A673 (cell line): ENCODE measurements around the gene OR7C1. TPM values are rescaled to one million over a fixed set of nuclear protein-coding genes. Genes with fewer than 3 reads are reported as not detected.
"Not testable (repeated sequence)": the region's sequence is repeated elsewhere in the genome, so short reads cannot be mapped to it uniquely, and the experiment has no call there.

ENCODE experiments used
- BruUV-seq: library from RNA; stranded (reverse); fragments of 400-500 nt; replicated peaks from 2 replicates; lab custom pipeline; 2021; lab: Mats Ljungman, UMichigan
- CTCF ChIA-PET: fragments of 300-600 bp; sonication (Branson Sonifier 250); formaldehyde crosslinking; loops from one replicate; lab custom pipeline; 2022; ENCODE audit warnings: antibody characterized with exemption; lab: Charles Lee
- POLR2A ChIA-PET: fragments of 300-600 bp; sonication (Branson Sonifier 250); formaldehyde crosslinking; loops from one replicate; lab custom pipeline; 2022; ENCODE audit warnings: antibody characterized with exemption; ENCODE audit not compliant: low non-redundant PET; lab: Charles Lee
- DNase-seq: peaks from one replicate; pipeline ENCODE4 v3.0.0-alpha.2; 2015; ENCODE audit warnings: low spot score
- H3K27ac ChIP-seq: fragments of 200-600 bp; sonication (generic); 2 replicates; pipeline ENCODE4 v1.5.1; 2016; ENCODE audit warnings: mixed run types, low read depth, mild to moderate bottlenecking, mixed read lengths, antibody characterized with exemption, low read length; ENCODE audit not compliant: poor library complexity, severe bottlenecking
- H3K27me3 ChIP-seq: fragments of 200-600 bp; sonication (generic); replicated peaks from 2 replicates; pipeline ENCODE4 v1.6.1; 2017; ENCODE audit warnings: mixed run types, low read depth, mild to moderate bottlenecking, mixed read lengths, antibody characterized with exemption, low read length; ENCODE audit not compliant: insufficient read depth, poor library complexity
- H3K36me3 ChIP-seq: fragments of 200-600 bp; sonication (generic); 2 replicates; pipeline ENCODE4 v1.6.1; 2016; ENCODE audit warnings: mixed run types, mild to moderate bottlenecking, mixed read lengths, antibody characterized with exemption, low read length; ENCODE audit not compliant: insufficient read depth, poor library complexity, severe bottlenecking
- H3K4me1 ChIP-seq: fragments of 200-600 bp; sonication (generic); 2 replicates; pipeline ENCODE4 v1.6.1; 2017; ENCODE audit warnings: mixed run types, mild to moderate bottlenecking, mixed read lengths, antibody characterized with exemption, low read length; ENCODE audit not compliant: insufficient read depth, poor library complexity, severe bottlenecking
- H3K4me3 ChIP-seq: fragments of 200-600 bp; sonication (generic); 2 replicates; pipeline ENCODE4 v1.5.1; 2016; ENCODE audit warnings: low read depth, mixed run types, mild to moderate bottlenecking, mixed read lengths, low read length; ENCODE audit not compliant: poor library complexity, severe bottlenecking
- H3K9me3 ChIP-seq: fragments of 200-600 bp; sonication (generic); 2 replicates; pipeline ENCODE4 v1.6.1; 2016; ENCODE audit warnings: mixed run types, low read depth, mild to moderate bottlenecking, mixed read lengths, antibody characterized with exemption, low read length; ENCODE audit not compliant: poor library complexity, severe bottlenecking
- EZH2 ChIP-seq: fragments of 200-600 bp; sonication (generic); IDR thresholded peaks from 2 replicates; pipeline ENCODE4 v1.6.1; 2017; ENCODE audit warnings: borderline replicate concordance, low read depth, mild to moderate bottlenecking, mixed read lengths, antibody characterized with exemption, low read length; ENCODE audit not compliant: poor library complexity, severe bottlenecking
- intact Hi-C: fragments of 100-400 bp; cut with micrococcal nuclease; formaldehyde crosslinking; loops from one replicate; pipeline ENCODE4 v1.10.0; 2022; ENCODE audit not compliant: unreplicated experiment
- total RNA-seq: library from RNA; stranded (reverse); gene quantifications from 2 replicates; pipeline ENCODE4 v1.2.3, GENCODE V29; 2021
- TF ChIP-seq, protein P1 (sequence below): fragments of 300-800, 200-600 bp; sonication (generic); conservative IDR thresholded peaks from 2 replicates; pipeline ENCODE4 v1.5.1; 2017; ENCODE audit warnings: low read depth, mild to moderate bottlenecking, antibody characterized with exemption, low read length, moderate library complexity, mixed read lengths

Gene OR7C1
- total RNA-seq, 1 experiment from 2014 or later, result not detected

DNA sequence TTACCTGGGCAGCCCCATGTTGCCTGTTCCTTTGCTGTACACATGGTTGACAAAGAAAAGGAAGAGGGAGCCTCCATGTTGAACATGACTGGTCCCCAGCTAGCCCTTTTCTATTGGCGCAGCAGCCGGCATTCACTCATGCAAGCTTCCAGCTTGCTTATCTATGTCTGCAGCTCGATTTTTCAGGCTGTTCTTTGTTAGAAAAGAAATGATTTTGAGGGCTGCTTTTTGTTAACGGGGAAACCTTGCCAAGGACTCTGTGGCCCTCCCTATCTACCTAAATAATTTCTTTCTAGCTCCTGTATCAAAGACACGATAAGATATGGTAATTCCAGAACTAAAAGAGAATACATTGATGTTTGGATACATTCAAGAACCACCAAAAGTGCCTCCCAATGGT lies 36.2 kb downstream of the OR7C1 start:
- intact Hi-C loops, result no loop called here
- POLR2A ChIA-PET, result no interaction called here
- DNase-seq, result no peak
- H3K36me3 ChIP-seq, result no peaks in the 10 kb centered on the region
- peaks cover 3% of the 10 kb centered on the region for H3K4me1 ChIP-seq
- CTCF ChIA-PET, result no interaction called here
- no peaks in the 10 kb centered on the region for H3K9me3 ChIP-seq
- no TSS peak for BruUV-seq
- H3K4me3 ChIP-seq, result no peak overlapping the region
- H3K27me3 ChIP-seq, result no peaks in the 10 kb centered on the region
- TF ChIP-seq, protein P1, sequence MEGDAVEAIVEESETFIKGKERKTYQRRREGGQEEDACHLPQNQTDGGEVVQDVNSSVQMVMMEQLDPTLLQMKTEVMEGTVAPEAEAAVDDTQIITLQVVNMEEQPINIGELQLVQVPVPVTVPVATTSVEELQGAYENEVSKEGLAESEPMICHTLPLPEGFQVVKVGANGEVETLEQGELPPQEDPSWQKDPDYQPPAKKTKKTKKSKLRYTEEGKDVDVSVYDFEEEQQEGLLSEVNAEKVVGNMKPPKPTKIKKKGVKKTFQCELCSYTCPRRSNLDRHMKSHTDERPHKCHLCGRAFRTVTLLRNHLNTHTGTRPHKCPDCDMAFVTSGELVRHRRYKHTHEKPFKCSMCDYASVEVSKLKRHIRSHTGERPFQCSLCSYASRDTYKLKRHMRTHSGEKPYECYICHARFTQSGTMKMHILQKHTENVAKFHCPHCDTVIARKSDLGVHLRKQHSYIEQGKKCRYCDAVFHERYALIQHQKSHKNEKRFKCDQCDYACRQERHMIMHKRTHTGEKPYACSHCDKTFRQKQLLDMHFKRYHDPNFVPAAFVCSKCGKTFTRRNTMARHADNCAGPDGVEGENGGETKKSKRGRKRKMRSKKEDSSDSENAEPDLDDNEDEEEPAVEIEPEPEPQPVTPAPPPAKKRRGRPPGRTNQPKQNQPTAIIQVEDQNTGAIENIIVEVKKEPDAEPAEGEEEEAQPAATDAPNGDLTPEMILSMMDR, result no peak
- TF ChIP-seq EZH2, result no peak
- H3K27ac ChIP-seq, result no peak overlapping the region

DNA sequence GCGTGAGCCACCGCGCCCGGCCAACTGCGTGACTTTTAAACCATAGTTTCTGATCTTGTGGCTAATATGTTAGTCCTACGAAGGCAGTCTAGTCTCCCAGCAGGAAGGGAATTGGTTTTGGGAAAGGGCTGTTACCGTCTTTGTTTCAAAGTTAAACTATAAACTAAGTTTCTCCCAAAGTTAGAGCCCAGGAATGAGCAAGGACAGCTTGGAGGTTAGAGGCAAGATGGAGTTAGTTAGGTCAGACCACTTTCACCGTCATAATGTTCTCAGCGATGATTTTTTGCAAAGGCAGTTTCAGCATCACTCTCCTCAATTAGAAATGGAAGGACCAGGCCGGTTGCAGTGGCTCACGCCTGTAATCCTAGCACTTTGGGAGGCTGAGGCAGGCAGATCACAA lies 39.0 kb downstream of the OR7C1 start:
- Histone ChIP-seq H3K4me1 (peaks cover 3% of the 10 kb centered on the region), H3K27ac (no peak overlapping the region), H3K36me3 (no peaks in the 10 kb centered on the region), H3K4me3 (no peak overlapping the region), H3K27me3 (no peaks in the 10 kb centered on the region), H3K9me3 (no peaks in the 10 kb centered on the region)
- no peak for TF ChIP-seq EZH2
- POLR2A ChIA-PET, result no interaction called here
- no peak for DNase-seq
- CTCF ChIA-PET, result interaction anchor here (0.9 to 1.0 kb wide), 2 partner anchors 9 to 99 kb away, joined by 4 to 11 read pairs; no protein-coding TSS in a partner anchor
- BruUV-seq, result no TSS peak
- intact Hi-C loops, result no loop called here

DNA sequence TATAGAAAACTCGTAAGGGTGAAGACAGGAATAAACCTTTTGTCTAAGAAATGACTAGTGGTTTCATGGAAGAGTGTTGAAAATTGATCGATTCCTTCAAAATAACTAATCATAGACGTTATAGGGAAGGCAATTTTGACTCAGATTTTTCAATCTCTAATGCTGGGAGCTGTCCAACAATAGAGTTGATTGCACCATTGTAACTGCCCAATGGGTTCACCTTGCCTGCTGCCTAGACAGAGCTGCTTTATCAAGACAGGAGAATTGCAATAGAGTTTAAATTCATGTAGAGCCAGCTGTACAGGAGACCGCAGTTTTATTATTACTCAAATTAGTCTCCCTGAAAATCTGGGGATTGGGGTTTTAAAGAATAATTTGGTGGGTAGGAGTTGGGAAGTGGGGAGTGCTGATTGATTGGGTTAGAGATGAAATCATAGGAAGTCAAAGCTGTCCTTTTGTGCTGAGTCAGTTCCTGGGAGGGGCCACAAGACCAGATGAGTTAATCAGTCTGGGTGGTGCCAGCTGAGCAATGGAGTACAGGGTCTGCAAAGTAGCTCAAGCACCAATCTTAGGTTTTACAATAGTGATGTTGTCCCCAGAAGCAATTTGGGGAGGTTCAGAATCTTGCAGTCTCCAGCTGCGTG lies 39.8 kb downstream of the OR7C1 start:
- H3K4me1 ChIP-seq, result peaks cover 3% of the 10 kb centered on the region
- DNase-seq, result peak; percentile 69
- no peaks in the 10 kb centered on the region for H3K9me3 ChIP-seq
- H3K36me3 ChIP-seq, result no peaks in the 10 kb centered on the region
- POLR2A ChIA-PET, result no interaction called here
- intact Hi-C loops, result no loop called here
- H3K4me3 ChIP-seq, result no peak overlapping the region
- H3K27ac ChIP-seq, result no peak overlapping the region
- TF ChIP-seq, protein P1, result no peak
- no peak for TF ChIP-seq EZH2
- no TSS peak for BruUV-seq
- no peaks in the 10 kb centered on the region for H3K27me3 ChIP-seq
- CTCF ChIA-PET, result interaction anchor here (0.7 to 1.0 kb wide), 3 partner anchors 8 to 98 kb away, joined by 4 to 11 read pairs (median 4); no protein-coding TSS in a partner anchor

DNA sequence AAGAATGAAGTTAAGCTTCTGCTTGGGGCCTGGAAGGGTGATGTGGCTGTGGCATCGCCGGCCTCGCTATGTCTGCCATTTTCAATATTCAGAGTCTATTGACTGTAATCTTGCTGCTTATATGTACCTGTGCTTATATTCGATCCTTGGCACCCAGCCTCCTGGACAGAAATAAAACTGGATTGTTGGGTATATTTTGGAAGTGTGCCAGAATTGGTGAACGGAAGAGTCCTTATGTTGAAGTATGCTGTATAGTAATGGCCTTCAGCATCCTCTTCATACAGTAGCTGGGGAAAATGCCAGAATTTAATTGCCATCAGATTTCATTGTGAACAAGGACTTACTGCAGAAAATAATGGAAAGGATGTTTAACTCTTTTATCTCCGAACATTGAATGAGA lies 42.7 kb downstream of the OR7C1 start:
- H3K4me1 ChIP-seq, H3K9me3 ChIP-seq, BruUV-seq, intact Hi-C loops, DNase-seq, H3K4me3 ChIP-seq, H3K36me3 ChIP-seq, H3K27ac ChIP-seq, CTCF ChIA-PET, POLR2A ChIA-PET, H3K27me3 ChIP-seq: not testable (repeated sequence)
